ENCODE results near the gene DDX51. TPM values are rescaled to one million over a fixed set of nuclear protein-coding genes. Genes with fewer than 3 reads are reported as not detected.

The DDX51 gene
- total and polyA plus RNA-seq, 2 experiments from 2014 or later, result 6.8 to 16.1 TPM

- Histone ChIP-seq H3K4me2 (no peak overlapping the region), H3K27me3 (no peaks in the 10 kb centered on the region), H3K27ac (no peak overlapping the region), H3K4me1 (ENCODE audit: insufficient read depth) (no peaks in the 10 kb centered on the region), H3K36me3 (replicated peaks; ENCODE audit: insufficient read depth, low read depth) (no peaks in the 10 kb centered on the region), H3K9me3 (ENCODE audit: low read depth) (no peaks in the 10 kb centered on the region), H2AFZ (no peak overlapping the region), H4K20me1 (ENCODE audit: insufficient read depth, poor library complexity, severe bottlenecking) (no peaks in the 10 kb centered on the region), H3K9me2 (replicated peaks; ENCODE audit: insufficient read depth) (no peaks in the 10 kb centered on the region), H3K79me2 (no peaks in the 10 kb centered on the region), H3K4me3 (no peak overlapping the region)
- DNase-seq (ENCODE audit: low spot score), result no peak
- TF ChIP-seq EZH2 (IDR thresholded peaks at IDR 0.05; ENCODE audit: borderline replicate concordance) (no peak), EZH2phosphoT487 (IDR thresholded peaks at IDR 0.05; ENCODE audit: low read depth, severe bottlenecking, unreplicated experiment) (no peak), CTCF (IDR thresholded peaks at IDR 0.05; ENCODE audit: poor library complexity) (no peak)
- 54% methylated on average over 23 of the region's 27 CpGs for WGBS (ENCODE audit: low lambda C conversion rate, missing lambda C conversion rate)
Observed at GRCh38 chr12:132133952-132134652, 10.0 kb downstream of the DDX51 start.

- Histone ChIP-seq H3K9me3 (ENCODE audit: low read depth) (no peaks in the 10 kb centered on the region), H3K4me3 (no peak overlapping the region), H3K36me3 (replicated peaks; ENCODE audit: insufficient read depth, low read depth) (peaks cover 4% of the 10 kb centered on the region), H2AFZ (no peak overlapping the region), H3K79me2 (no peaks in the 10 kb centered on the region), H4K20me1 (ENCODE audit: insufficient read depth, poor library complexity, severe bottlenecking) (no peaks in the 10 kb centered on the region), H3K4me2 (no peak overlapping the region), H3K27ac (no peak overlapping the region), H3K4me1 (ENCODE audit: insufficient read depth) (no peaks in the 10 kb centered on the region), H3K9me2 (replicated peaks; ENCODE audit: insufficient read depth) (no peaks in the 10 kb centered on the region), H3K27me3 (no peaks in the 10 kb centered on the region)
- TF ChIP-seq EZH2phosphoT487 (IDR thresholded peaks at IDR 0.05; ENCODE audit: low read depth, severe bottlenecking, unreplicated experiment), result no peak
- DNase-seq (ENCODE audit: low spot score), result no peak
- 95% methylated on average over 39 of the region's 39 CpGs for WGBS (ENCODE audit: low lambda C conversion rate, missing lambda C conversion rate)
Observed at GRCh38 chr12:132132609-132133430, 11.3 kb downstream of the DDX51 start.

GRCh38 chr12:132131952-132132351 is 12.2 kb downstream of the DDX51 start:
- Histone ChIP-seq H3K9me2 (replicated peaks; ENCODE audit: insufficient read depth) (no peaks in the 10 kb centered on the region), H3K4me1 (ENCODE audit: insufficient read depth) (no peaks in the 10 kb centered on the region), H3K27ac (no peak overlapping the region), H3K36me3 (replicated peaks; ENCODE audit: insufficient read depth, low read depth) (peaks cover 5% of the 10 kb centered on the region), H3K27me3 (no peaks in the 10 kb centered on the region), H3K79me2 (no peaks in the 10 kb centered on the region), H4K20me1 (ENCODE audit: insufficient read depth, poor library complexity, severe bottlenecking) (no peaks in the 10 kb centered on the region), H3K4me3 (no peak overlapping the region), H3K4me2 (no peak overlapping the region), H2AFZ (no peak overlapping the region), H3K9me3 (ENCODE audit: low read depth) (no peaks in the 10 kb centered on the region)
- WGBS (ENCODE audit: low lambda C conversion rate, missing lambda C conversion rate), result 93% methylated on average over 14 of the region's 14 CpGs
- no peak for DNase-seq (ENCODE audit: low spot score)
- TF ChIP-seq EZH2 (IDR thresholded peaks at IDR 0.05; ENCODE audit: borderline replicate concordance), result no peak
- TF ChIP-seq CTCF (IDR thresholded peaks at IDR 0.05; ENCODE audit: poor library complexity), result no peak
- TF ChIP-seq EZH2phosphoT487 (IDR thresholded peaks at IDR 0.05; ENCODE audit: low read depth, severe bottlenecking, unreplicated experiment), result no peak

GRCh38 chr12:132131229-132131628 is 12.9 kb downstream of the DDX51 start:
- TF ChIP-seq EZH2phosphoT487 (IDR thresholded peaks at IDR 0.05; ENCODE audit: low read depth, severe bottlenecking, unreplicated experiment) (no peak), EZH2 (IDR thresholded peaks at IDR 0.05; ENCODE audit: borderline replicate concordance) (no peak), CTCF (IDR thresholded peaks at IDR 0.05; ENCODE audit: poor library complexity) (no peak)
- H3K9me2 ChIP-seq (replicated peaks; ENCODE audit: insufficient read depth), result no peaks in the 10 kb centered on the region
- H4K20me1 ChIP-seq (ENCODE audit: insufficient read depth, poor library complexity, severe bottlenecking), result no peaks in the 10 kb centered on the region
- no peak overlapping the region for H2AFZ ChIP-seq
- WGBS (ENCODE audit: low lambda C conversion rate, missing lambda C conversion rate), result 98% methylated on average over 14 of the region's 14 CpGs
- H3K27me3 ChIP-seq, result no peaks in the 10 kb centered on the region
- H3K79me2 ChIP-seq, result no peaks in the 10 kb centered on the region
- H3K4me1 ChIP-seq (ENCODE audit: insufficient read depth), result no peaks in the 10 kb centered on the region
- H3K27ac ChIP-seq, result no peak overlapping the region
- peaks cover 5% of the 10 kb centered on the region for H3K36me3 ChIP-seq (replicated peaks; ENCODE audit: insufficient read depth, low read depth)
- no peaks in the 10 kb centered on the region for H3K9me3 ChIP-seq (ENCODE audit: low read depth)
- no peak overlapping the region for H3K4me3 ChIP-seq
- no peak for DNase-seq (ENCODE audit: low spot score)
- no peak overlapping the region for H3K4me2 ChIP-seq

Measured in hepatocyte (in vitro differentiated cells).